DMS153 (cell line): ENCODE results near the gene TSPEAR.

ENCODE experiments used
- DNase-seq: peaks from one replicate; lab custom pipeline; 2025; lab: John Stamatoyannopoulos, UW

Gene TSPEAR

GRCh38 chr21:44740742-44741141 lies 29.4 kb upstream of the TSPEAR start:
- DNase-seq, result no peak

- no peak for DNase-seq
Measured at GRCh38 chr21:44739316-44739715, 27.9 kb upstream of the TSPEAR start.

DNA sequence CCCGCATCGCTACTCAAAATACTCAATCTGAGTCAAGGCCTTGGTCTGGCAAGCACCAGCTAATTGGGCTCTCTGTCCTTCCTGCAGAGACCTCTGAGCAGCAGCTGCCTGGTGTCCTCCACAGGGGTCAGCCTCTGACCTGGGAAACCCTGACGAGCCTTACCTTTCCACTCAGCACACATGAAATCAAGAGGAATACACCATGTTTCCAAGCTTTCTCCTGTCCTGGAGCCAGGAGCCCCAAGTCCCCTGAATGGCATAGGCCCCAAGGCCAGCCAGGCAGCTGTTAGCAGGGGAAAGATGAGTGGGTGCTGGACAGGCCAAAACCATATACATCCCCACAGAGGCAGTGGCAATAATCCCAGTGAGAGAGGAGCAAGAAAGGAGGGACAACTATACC lies 27.2 kb upstream of the TSPEAR start:
- no peak for DNase-seq

DNA sequence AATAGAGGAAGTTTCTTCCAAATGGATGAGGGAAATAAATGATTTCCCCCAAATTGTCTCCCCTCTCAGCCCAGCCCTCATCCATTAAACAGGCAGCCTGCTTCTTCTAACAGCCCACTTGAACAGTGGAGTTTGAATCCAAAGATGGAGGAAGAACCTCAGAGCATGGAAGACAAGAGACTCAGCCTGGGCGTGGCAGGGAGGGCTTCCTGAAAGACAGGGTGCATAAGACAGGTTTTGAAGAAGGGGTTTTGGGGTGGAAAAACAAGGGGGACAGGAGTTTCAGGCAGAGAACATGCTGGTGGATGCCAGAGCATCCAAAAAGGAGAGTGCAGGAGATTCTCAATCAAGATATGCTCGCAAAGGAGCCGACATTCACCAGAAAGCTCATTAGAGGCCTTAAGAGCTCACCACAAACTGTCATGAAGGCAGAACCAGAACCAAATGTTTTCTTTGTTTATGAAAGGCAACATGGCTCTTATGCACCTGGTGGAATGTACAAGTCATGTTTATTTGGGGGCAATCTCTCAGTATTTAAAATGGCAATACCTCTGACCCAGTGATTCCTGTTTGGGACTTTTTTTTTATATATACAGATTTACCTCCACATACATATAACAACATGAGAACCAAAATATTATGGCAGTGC lies 26.5 kb upstream of the TSPEAR start:
- no peak for DNase-seq

- DNase-seq, result peak; percentile 93
Measured at GRCh38 chr21:44736291-44737004, 25.1 kb upstream of the TSPEAR start.

DNA sequence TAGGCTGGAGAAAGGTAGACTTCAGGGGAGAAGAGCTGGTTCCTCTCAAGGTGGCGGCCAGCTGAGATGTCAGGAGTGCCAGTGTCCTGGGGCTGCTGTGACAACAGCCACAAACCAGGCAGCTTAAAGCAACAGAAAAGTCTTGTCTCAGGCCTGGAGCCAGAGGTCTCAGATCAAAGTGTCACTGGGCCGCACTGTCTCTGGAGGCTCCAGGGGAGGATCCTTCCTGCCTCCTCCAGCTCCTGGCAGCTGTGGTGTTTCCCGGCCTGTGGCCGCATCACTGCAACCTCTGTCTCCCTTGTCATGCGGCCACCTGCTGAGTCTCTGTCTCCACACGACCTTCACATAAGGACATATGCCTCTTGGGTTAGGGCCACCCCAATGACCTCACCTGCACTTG lies 24.4 kb upstream of the TSPEAR start:
- DNase-seq, result no peak

DNA sequence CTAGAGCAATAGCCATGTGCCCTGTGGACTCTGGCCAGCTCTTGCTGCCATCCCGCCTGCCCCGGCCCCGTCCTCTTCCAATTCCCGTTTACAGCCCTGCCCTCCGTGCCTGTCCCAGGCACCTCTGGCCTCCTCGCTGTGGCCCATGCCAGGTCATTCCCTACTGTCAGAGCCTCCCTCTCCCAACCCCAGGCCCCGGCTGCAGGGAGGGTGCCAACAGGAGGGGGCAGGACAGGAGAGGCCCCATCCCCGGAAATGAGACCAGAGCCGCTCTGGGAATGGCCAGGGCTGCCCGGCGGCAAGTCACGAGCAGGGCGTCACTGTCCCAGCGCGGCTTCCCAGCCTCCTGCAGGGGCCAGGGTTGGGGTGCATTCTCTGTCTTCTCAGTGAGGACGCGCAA lies 23.5 kb upstream of the TSPEAR start:
- no peak for DNase-seq

DNA sequence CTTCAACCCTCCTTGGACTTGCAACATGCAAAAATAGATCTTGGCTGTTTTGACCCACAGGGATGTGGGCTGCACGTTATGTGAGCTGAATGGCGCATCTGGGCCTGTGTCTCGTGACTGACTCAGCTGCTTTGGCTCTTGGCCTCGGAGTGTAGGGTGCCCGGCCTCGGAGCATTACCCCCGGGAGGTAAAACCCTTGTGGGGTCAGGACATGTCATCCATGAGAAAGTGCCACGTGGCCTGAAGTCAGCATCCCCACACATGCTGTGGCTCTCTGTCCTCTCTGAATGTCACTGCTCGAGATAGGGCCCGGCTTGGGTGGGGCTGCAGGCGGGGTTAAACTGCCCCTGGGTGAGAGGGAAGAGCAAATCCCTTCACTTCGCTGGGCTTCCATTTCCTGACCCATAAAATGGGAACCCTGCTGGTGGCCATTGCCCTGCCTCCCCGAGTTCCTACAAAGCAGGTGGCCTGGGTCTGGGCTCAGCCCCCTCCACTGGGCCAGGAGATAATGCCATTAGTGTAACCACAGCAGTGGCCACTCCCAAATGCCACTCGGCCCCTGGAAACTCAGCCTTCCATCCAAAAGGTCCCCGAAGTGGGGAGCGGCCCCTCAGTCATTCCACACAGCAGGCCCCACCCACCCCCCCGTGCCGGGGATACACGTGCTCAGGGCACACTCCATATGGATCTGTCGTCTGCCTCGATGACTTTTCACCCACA lies 22.8 kb upstream of the TSPEAR start:
- no peak for DNase-seq

- no peak for DNase-seq
Measured at GRCh38 chr21:44732956-44733355, 21.6 kb upstream of the TSPEAR start.

DNA sequence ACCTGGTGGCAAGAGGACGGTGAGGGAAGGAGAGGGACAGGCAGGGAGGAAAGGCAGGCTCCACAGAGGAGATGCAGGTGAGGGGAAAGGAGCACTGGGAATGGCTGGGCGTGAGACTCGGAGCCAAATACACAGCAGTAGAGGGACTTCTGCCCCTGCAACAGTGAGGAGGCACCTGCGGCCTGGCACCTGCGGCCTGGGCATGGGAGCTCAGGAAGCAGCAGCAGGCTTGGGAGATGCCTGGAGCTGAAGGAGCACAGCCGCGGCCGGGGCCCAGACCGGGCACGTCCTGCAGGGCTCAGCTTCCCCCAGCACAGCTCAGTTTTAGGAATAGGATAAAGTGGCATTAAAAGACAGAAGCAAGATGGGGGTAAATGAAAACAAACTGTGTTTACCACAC lies 20.9 kb upstream of the TSPEAR start:
- no peak for DNase-seq

DNA sequence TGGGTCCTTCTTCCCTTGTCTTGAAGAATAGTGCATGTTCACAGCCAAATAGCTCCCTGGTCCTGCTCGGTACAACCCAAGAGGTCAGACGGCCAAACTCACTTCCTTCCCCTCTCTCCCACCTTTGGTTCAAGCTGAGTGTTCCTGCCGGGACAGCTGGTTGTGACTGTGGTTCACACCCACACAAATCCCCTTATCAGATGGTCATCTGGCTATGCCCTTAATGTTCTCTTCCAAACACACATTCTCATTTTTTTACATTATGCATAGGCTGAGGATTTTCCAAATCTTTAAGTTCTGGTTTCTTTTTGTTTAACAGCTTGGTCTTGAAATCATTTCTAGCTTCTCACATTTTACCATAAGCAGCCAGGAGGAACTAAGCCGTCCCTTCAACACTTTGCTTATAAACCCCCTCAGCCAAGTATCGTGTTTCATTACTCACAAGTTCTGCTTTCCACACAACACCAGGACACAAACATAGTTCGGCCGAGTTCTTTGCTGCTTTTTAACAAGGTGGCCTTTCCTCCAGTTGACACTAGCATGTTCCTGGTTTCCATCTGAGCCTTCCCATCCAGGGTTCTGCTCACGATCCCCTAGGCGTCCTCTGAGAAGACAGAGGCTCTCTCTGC lies 19.7 kb upstream of the TSPEAR start:
- no peak for DNase-seq

GRCh38 chr21:44730028-44730395 lies 18.6 kb upstream of the TSPEAR start:
- DNase-seq, result no peak

- DNase-seq, result no peak
Measured at GRCh38 chr21:44729336-44730027, 18.1 kb upstream of the TSPEAR start.

DNA sequence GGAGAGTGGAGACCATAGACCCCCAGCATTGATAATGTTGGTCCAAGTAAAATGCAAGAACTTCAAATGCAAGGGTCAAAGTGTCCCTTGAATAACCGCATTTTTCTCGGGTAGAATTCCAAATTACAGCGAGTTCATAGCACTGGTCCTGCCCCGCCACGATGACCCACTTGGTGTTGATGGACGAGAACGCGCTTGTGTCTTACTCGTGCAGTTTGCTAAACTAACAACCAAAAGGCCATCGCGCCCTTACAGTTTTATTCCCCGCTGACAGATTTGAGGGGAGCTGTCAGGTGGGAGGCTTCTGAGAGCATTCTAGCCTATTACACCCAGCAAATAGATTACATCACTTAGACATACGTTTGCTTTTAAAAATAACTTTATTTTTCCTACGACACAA lies 17.3 kb upstream of the TSPEAR start:
- no peak for DNase-seq

GRCh38 chr21:44727757-44728156 lies 16.4 kb upstream of the TSPEAR start:
- no peak for DNase-seq

DNA sequence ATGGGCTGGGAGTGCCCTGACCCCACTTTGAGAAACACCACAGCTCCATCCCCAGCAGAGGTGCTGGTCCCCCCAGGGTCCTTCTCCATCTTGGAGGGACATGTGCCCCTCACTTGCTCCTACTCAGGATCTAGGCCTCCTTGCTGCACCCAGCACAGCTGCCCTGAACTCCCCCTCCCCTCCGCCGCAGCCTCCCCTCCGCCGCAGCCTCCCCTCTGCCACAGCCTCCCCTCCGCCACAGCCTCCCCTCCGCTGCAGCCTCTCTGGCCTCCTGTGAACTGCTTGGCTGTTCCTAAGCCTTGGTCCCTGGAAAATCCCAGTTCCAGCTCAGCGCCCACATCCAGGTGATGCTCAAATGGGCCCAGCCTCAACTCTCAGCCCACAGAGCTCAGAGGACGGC lies 15.9 kb upstream of the TSPEAR start:
- no peak for DNase-seq

DNA sequence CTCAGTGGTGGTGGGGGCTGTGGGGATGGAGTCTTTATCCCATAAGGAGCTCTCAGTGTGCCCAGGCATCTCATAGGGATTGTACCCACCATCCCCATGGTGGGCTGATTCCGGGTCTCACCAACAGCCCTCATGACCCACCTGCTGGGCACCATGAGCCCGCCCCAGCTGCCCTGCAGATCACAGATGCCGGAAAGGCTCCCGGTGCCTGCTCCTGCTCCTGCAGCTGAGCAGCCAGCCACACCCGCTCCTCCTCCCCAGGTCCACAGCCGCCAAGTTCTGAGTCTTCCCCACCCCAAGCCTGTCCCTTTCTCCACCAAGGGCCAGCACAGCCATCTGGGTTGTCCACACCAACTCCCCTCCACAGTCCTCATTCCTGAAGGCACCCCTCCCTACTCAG lies 15.5 kb upstream of the TSPEAR start:
- no peak for DNase-seq

DNA sequence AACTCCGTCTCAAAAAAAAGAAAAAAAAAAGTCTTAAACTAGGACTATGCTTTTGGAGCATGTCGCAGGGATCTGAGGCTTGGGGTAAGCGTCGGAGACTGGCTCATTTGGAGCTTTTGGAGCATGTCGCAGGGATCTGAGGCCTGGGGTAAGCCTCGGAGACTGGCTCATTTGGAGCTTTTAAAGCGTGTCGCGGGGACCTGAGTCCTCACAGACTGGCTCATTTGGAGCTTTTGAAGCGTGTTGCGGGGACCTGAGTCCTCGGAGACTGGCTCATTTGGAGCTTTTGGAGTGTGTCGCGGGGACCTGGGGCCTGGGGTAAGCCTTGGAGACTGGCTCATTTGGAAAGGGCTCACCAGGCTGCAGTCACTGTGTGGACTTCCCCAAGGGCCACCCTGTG lies 13.6 kb upstream of the TSPEAR start:
- no peak for DNase-seq

GRCh38 chr21:44724196-44724595 lies 12.8 kb upstream of the TSPEAR start:
- no peak for DNase-seq

GRCh38 chr21:44723177-44724131 lies 12.1 kb upstream of the TSPEAR start:
- peak; percentile 36 for DNase-seq

GRCh38 chr21:44722731-44723130 lies 11.4 kb upstream of the TSPEAR start:
- DNase-seq, result peak; percentile 40
